ENCODE measurements around the gene PBLD. TPM values are rescaled to one million over a fixed set of nuclear protein-coding genes. Genes with fewer than 3 reads are reported as not detected.

PBLD gene
- total RNA-seq, 1 experiment from 2014 or later = 5.6 TPM

DNA sequence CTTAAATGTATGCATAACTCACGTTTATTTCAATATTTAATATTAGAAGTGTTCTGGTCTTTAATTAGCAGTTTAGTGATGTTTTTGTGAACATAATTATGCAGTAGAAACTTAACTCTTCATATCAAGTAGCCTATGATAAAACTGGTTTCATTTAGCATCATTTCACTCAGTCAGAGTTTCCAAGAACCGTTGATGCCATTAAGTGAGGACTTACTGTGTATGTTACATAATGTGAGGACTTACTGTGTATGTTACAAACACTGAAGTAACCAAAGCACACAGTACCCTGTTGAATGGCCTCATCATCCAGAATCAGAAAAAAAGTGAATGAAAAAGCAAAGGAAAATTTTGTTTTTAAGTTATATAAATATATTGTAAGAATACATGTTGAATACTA, 32.9 kb upstream of the PBLD start:
- TF ChIP-seq, protein P1, sequence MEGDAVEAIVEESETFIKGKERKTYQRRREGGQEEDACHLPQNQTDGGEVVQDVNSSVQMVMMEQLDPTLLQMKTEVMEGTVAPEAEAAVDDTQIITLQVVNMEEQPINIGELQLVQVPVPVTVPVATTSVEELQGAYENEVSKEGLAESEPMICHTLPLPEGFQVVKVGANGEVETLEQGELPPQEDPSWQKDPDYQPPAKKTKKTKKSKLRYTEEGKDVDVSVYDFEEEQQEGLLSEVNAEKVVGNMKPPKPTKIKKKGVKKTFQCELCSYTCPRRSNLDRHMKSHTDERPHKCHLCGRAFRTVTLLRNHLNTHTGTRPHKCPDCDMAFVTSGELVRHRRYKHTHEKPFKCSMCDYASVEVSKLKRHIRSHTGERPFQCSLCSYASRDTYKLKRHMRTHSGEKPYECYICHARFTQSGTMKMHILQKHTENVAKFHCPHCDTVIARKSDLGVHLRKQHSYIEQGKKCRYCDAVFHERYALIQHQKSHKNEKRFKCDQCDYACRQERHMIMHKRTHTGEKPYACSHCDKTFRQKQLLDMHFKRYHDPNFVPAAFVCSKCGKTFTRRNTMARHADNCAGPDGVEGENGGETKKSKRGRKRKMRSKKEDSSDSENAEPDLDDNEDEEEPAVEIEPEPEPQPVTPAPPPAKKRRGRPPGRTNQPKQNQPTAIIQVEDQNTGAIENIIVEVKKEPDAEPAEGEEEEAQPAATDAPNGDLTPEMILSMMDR (IDR thresholded peaks at IDR 0.05; ENCODE audit: unreplicated experiment) = no peak

DNA sequence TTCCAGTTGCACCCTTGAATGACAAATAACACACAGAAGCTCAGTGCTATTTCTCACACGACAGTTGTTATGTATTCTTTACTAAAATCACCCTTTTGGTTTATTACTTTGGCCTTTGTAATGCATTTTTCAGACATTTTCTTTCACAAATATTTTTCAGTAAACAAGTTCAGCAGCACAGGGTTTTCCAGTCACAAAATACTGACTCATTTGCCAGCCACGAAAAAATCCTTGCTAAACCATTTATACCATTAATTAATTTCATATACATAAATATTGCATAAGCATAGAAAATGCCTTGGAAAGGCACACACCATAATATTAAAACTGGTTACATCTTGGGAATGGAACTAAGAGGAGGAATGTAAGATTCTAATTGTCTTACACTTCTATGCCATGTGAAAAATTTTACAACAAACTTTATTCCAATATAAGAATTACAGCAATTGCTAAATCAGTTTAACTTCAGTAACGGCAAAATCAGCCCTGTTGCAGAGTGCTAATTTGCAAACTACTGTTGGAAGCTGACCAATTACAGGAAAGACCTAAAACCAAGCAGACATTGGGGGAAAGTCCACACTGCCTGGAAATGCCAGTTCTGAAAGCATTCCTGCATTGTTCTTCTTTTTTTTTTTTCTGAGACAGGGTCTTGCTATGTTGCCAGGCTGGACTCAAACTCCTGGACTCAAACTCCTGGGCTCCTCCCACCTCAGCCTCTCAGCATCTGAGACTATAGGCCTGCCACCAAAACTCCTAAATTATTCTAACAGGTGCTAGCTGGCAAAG, 31.6 kb upstream of the PBLD start:
- TF ChIP-seq, protein P1 (IDR thresholded peaks at IDR 0.05; ENCODE audit: unreplicated experiment) = no peak
- CTCF ChIA-PET = interaction anchor here (4.7 kb wide), 1 partner anchor 16 kb away, joined by 23 read pairs; no protein-coding TSS in a partner anchor
- POLR2A ChIA-PET = interaction anchor here (0.6 to 0.7 kb wide), 2 partner anchors 131 to 546 kb away, joined by 3 to 4 read pairs; no protein-coding TSS in a partner anchor
- Mint-ChIP-seq H3K36me3 (ENCODE audit: insufficient read depth, unreplicated experiment) (peaks cover 54% of the 10 kb centered on the region), H3K27me3 (ENCODE audit: insufficient read depth, unreplicated experiment) (no peaks in the 10 kb centered on the region), H3K4me1 (ENCODE audit: insufficient read depth, unreplicated experiment) (peaks cover 6% of the 10 kb centered on the region), H3K9me3 (ENCODE audit: unreplicated experiment) (no peaks in the 10 kb centered on the region), H3K27ac (ENCODE audit: low read depth, unreplicated experiment) (no peak overlapping the region), H3K4me3 (ENCODE audit: unreplicated experiment) (no peak overlapping the region)
- intact Hi-C loops (cut with micrococcal nuclease) = no loop called here
- BruUV-seq (replicated peaks) = no TSS peak
- no peak for DNase-seq (ENCODE audit: unreplicated experiment)

More for the DNA sequence above, 32.9 kb upstream of the PBLD start:
- CTCF ChIA-PET = no interaction called here
- H3K4me1 Mint-ChIP-seq (ENCODE audit: insufficient read depth, unreplicated experiment) = peaks cover 6% of the 10 kb centered on the region
- H3K27ac Mint-ChIP-seq (ENCODE audit: low read depth, unreplicated experiment) = no peak overlapping the region
- peaks cover 65% of the 10 kb centered on the region for H3K36me3 Mint-ChIP-seq (ENCODE audit: insufficient read depth, unreplicated experiment)
- H3K9me3 Mint-ChIP-seq (ENCODE audit: unreplicated experiment) = no peaks in the 10 kb centered on the region
- POLR2A ChIA-PET = no interaction called here
- H3K4me3 Mint-ChIP-seq (ENCODE audit: unreplicated experiment) = no peak overlapping the region
- no TSS peak for BruUV-seq (replicated peaks)
- intact Hi-C loops (cut with micrococcal nuclease) = no loop called here
- H3K27me3 Mint-ChIP-seq (ENCODE audit: insufficient read depth, unreplicated experiment) = no peaks in the 10 kb centered on the region
- no peak for DNase-seq (ENCODE audit: unreplicated experiment)

DNA sequence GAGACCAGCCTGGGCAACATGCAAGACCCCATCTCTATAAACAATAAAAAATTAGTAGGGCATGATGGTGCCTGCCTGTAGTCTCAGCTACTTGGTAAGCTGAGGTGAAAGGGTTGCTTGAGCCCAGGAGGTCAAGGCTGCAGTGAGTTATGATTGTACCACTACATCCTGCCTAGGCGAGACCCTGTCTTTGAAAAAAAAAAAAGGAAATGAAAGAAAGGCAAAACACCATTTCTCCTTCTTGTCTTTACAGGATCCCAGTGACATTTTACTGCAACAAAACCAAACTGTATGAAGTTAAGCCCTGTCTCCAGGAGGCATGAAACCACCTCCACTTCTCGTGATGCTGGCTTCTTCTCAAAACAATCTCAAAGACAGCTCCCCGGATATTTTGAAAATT, 29.9 kb upstream of the PBLD start:
- no TSS peak for BruUV-seq (replicated peaks)
- Mint-ChIP-seq H3K36me3 (ENCODE audit: insufficient read depth, unreplicated experiment) (peaks cover 55% of the 10 kb centered on the region), H3K27ac (ENCODE audit: low read depth, unreplicated experiment) (no peak overlapping the region), H3K9me3 (ENCODE audit: unreplicated experiment) (no peaks in the 10 kb centered on the region), H3K4me1 (ENCODE audit: insufficient read depth, unreplicated experiment) (peaks cover 4% of the 10 kb centered on the region), H3K27me3 (ENCODE audit: insufficient read depth, unreplicated experiment) (no peaks in the 10 kb centered on the region), H3K4me3 (ENCODE audit: unreplicated experiment) (no peak overlapping the region)
- POLR2A ChIA-PET = interaction anchor here (0.6 to 1.1 kb wide), 2 partner anchors 15 to 17 kb away, joined by 3 to 5 read pairs; no protein-coding TSS in a partner anchor
- TF ChIP-seq, protein P1 (IDR thresholded peaks at IDR 0.05; ENCODE audit: unreplicated experiment) = no peak
- intact Hi-C loops (cut with micrococcal nuclease) = no loop called here
- CTCF ChIA-PET = interaction anchor here (0.6 to 4.7 kb wide), 3 partner anchors 10 to 696 kb away, joined by 3 to 23 read pairs (median 5); no protein-coding TSS in a partner anchor
- no peak for DNase-seq (ENCODE audit: unreplicated experiment)

GRCh38 chr10:68359189-68359588, 26.5 kb upstream of the PBLD start:
- Mint-ChIP-seq H3K4me3 (ENCODE audit: unreplicated experiment) (no peak overlapping the region), H3K4me1 (ENCODE audit: insufficient read depth, unreplicated experiment) (no peaks in the 10 kb centered on the region), H3K27ac (ENCODE audit: low read depth, unreplicated experiment) (no peak overlapping the region), H3K36me3 (ENCODE audit: insufficient read depth, unreplicated experiment) (peaks cover 63% of the 10 kb centered on the region), H3K27me3 (ENCODE audit: insufficient read depth, unreplicated experiment) (no peaks in the 10 kb centered on the region), H3K9me3 (ENCODE audit: unreplicated experiment) (no peaks in the 10 kb centered on the region)
- no TSS peak for BruUV-seq (replicated peaks)
- TF ChIP-seq, protein P1 (IDR thresholded peaks at IDR 0.05; ENCODE audit: unreplicated experiment) = no peak
- ChIA-PET POLR2A (interaction anchor here (2.0 kb wide), 1 partner anchor 27 kb away, joined by 4 read pairs; the partner anchor contains the start of genes HNRNPH3 and PBLD), CTCF (interaction anchor here (0.6 to 1.3 kb wide), 2 partner anchors 8 to 11 kb away, joined by 3 to 6 read pairs; no protein-coding TSS in a partner anchor)
- no peak for DNase-seq (ENCODE audit: unreplicated experiment)
- intact Hi-C loops (cut with micrococcal nuclease) = no loop called here

Data from MCF 10A (cell line).